LNCAP (cell line): ENCODE measurements around the gene ENOPH1.

Experiments used
- CTCF ChIP-seq: fragments of 450-650 bp; IDR thresholded peaks from 2 replicates; pipeline ENCODE4 v1.5.1; 2017; ENCODE audit warnings: mild to moderate bottlenecking

Gene ENOPH1

GRCh38 chr4:82430964-82431745 lies 765 bp downstream of the ENOPH1 start:
- TF ChIP-seq CTCF = no peak

- TF ChIP-seq CTCF = no peak
Measured at GRCh38 chr4:82431831-82432230, 1.4 kb downstream of the ENOPH1 start.

GRCh38 chr4:82432596-82432995 lies 2.2 kb downstream of the ENOPH1 start:
- no peak for TF ChIP-seq CTCF

GRCh38 chr4:82433791-82434190 lies 3.4 kb downstream of the ENOPH1 start:
- no peak for TF ChIP-seq CTCF

- TF ChIP-seq CTCF = no peak
Measured at GRCh38 chr4:82434949-82435348, 4.6 kb downstream of the ENOPH1 start.

GRCh38 chr4:82436130-82436529 lies 5.7 kb downstream of the ENOPH1 start:
- TF ChIP-seq CTCF = no peak

GRCh38 chr4:82436780-82437179 lies 6.4 kb downstream of the ENOPH1 start:
- TF ChIP-seq CTCF = no peak
